H9 (cell line): ENCODE data around the gene ZFAND3. TPM values are rescaled to one million over a fixed set of nuclear protein-coding genes. Genes with fewer than 3 reads are reported as not detected.

Source experiments
- DNase-seq: peaks from one replicate; pipeline ENCODE4 v3.0.0-alpha.2; 2017
- H2AFZ ChIP-seq: one replicate; pipeline ENCODE4 v1.6.1; 2013; ENCODE audit warnings: mild to moderate bottlenecking, low read length, control low read depth, moderate library complexity
- H2AK5ac ChIP-seq: 2 replicates; pipeline ENCODE4 v1.6.1; 2013; ENCODE audit warnings: low read length, control low read depth, mixed read lengths; ENCODE audit not compliant: insufficient read length
- H2BK120ac ChIP-seq: one replicate; pipeline ENCODE4 v1.6.1; 2013; ENCODE audit warnings: low read depth, mild to moderate bottlenecking, low read length, control low read depth, inconsistent platforms; ENCODE audit not compliant: poor library complexity, severe bottlenecking
- H2BK12ac ChIP-seq: 2 replicates; pipeline ENCODE4 v1.6.1; 2013; ENCODE audit warnings: low read length, control low read depth, mixed read lengths, low read depth; ENCODE audit not compliant: insufficient read length
- H2BK15ac ChIP-seq: 2 replicates; pipeline ENCODE4 v1.6.1; 2013; ENCODE audit warnings: low read depth, low read length, control low read depth
- H2BK20ac ChIP-seq: one replicate; pipeline ENCODE4 v1.6.1; 2013; ENCODE audit warnings: low read depth, mild to moderate bottlenecking, low read length, control low read depth, inconsistent platforms; ENCODE audit not compliant: poor library complexity, severe bottlenecking
- H2BK5ac ChIP-seq: 2 replicates; pipeline ENCODE4 v1.6.1; 2013; ENCODE audit warnings: low read length, control low read depth, mixed read lengths; ENCODE audit not compliant: insufficient read length
- H3K14ac ChIP-seq: 2 replicates; pipeline ENCODE4 v1.6.1; 2013; ENCODE audit warnings: low read length, control low read depth; ENCODE audit not compliant: insufficient read depth
- H3K18ac ChIP-seq: 2 replicates; pipeline ENCODE4 v1.6.1; 2013; ENCODE audit warnings: low read depth, mild to moderate bottlenecking, mixed read lengths, low read length, control low read depth; ENCODE audit not compliant: insufficient read length
- H3K23ac ChIP-seq: 2 replicates; pipeline ENCODE4 v1.6.1; 2013; ENCODE audit warnings: low read length, control low read depth, mixed read lengths, low read depth; ENCODE audit not compliant: insufficient read length
- H3K23me2 ChIP-seq: 2 replicates; pipeline ENCODE4 v1.6.1; 2013; ENCODE audit warnings: low read depth, mild to moderate bottlenecking, mixed read lengths, low read length, control low read depth; ENCODE audit not compliant: insufficient read length, poor library complexity, severe bottlenecking
- H3K27ac ChIP-seq: 2 replicates; pipeline ENCODE4 v1.5.1; 2013; ENCODE audit warnings: low read length, control low read depth, mixed read lengths, low read depth; ENCODE audit not compliant: insufficient read length
- H3K27me3 ChIP-seq: 2 replicates; pipeline ENCODE4 v1.6.1; 2013; ENCODE audit warnings: low read length, control low read depth, inconsistent platforms; ENCODE audit not compliant: insufficient read depth
- H3K4ac ChIP-seq: 2 replicates; pipeline ENCODE4 v1.6.1; 2013; ENCODE audit warnings: low read depth, mild to moderate bottlenecking, control low read depth, inconsistent platforms, low read length, moderate library complexity
- H3K4me1 ChIP-seq: 2 replicates; pipeline ENCODE4 v1.6.1; 2013; ENCODE audit warnings: low read length, control low read depth, inconsistent platforms; ENCODE audit not compliant: insufficient read depth
- H3K4me2 ChIP-seq: 2 replicates; pipeline ENCODE4 v1.6.1; 2013; ENCODE audit warnings: low read length, control low read depth, mixed read lengths; ENCODE audit not compliant: insufficient read length, insufficient read depth
- H3K56ac ChIP-seq: 2 replicates; pipeline ENCODE4 v1.6.1; 2013; ENCODE audit warnings: low read depth, mild to moderate bottlenecking, mixed read lengths, low read length, control low read depth; ENCODE audit not compliant: insufficient read length
- H3K79me1 ChIP-seq: 2 replicates; pipeline ENCODE4 v1.6.1; 2013; ENCODE audit warnings: low read depth, mild to moderate bottlenecking, moderate library complexity, low read length, control low read depth, inconsistent platforms; ENCODE audit not compliant: insufficient read depth, poor library complexity, severe bottlenecking
- H3K79me2 ChIP-seq: 2 replicates; pipeline ENCODE4 v1.6.1; 2013; ENCODE audit warnings: low read length, control low read depth, inconsistent platforms; ENCODE audit not compliant: insufficient read depth
- H3K9ac ChIP-seq: 2 replicates; pipeline ENCODE4 v1.6.1; 2013; ENCODE audit warnings: low read length, control low read depth, mixed read lengths; ENCODE audit not compliant: insufficient read length; ENCODE audit errors: extremely low read depth
- H3K9me3 ChIP-seq: one replicate; pipeline ENCODE4 v1.6.1; 2013; ENCODE audit warnings: low read depth, low read length, inconsistent platforms; ENCODE audit not compliant: control insufficient read depth
- H3T11ph ChIP-seq: one replicate; pipeline ENCODE4 v1.6.1; 2013; ENCODE audit warnings: mild to moderate bottlenecking, low read length, control low read depth, inconsistent platforms
- H4K20me1 ChIP-seq: one replicate; pipeline ENCODE4 v1.6.1; 2013; ENCODE audit not compliant: control insufficient read depth, insufficient read length, insufficient read depth
- H4K5ac ChIP-seq: 2 replicates; pipeline ENCODE4 v1.6.1; 2013; ENCODE audit warnings: low read depth, mild to moderate bottlenecking, mixed read lengths, low read length, control low read depth; ENCODE audit not compliant: insufficient read length
- H4K8ac ChIP-seq: replicated peaks from 2 replicates; pipeline ENCODE4 v1.6.1; 2013; ENCODE audit warnings: low read length, control low read depth, mixed read lengths, low read depth; ENCODE audit not compliant: insufficient read length
- H4K91ac ChIP-seq: 2 replicates; pipeline ENCODE4 v1.6.1; 2013; ENCODE audit warnings: low read depth, mild to moderate bottlenecking, moderate library complexity, mixed read lengths, low read length, control low read depth; ENCODE audit not compliant: insufficient read length
- H3K27ac Mint-ChIP-seq, 3 experiments: 2 replicates in 2 of 3; 3 replicates in 1 of 3; pipeline ENCODE4 v1.8.0; 2020 to 2021; ENCODE audit warnings: mixed read lengths in 3 of 3, mild to moderate bottlenecking in 1 of 3, moderate library complexity in 1 of 3
- H3K27me3 Mint-ChIP-seq: 2 replicates; pipeline ENCODE4 v1.8.0; 2021; ENCODE audit warnings: low read depth, mild to moderate bottlenecking, moderate library complexity, mixed read lengths
- H3K36me3 Mint-ChIP-seq, 3 experiments: 2 replicates in 2 of 3; 3 replicates in 1 of 3; pipeline ENCODE4 v1.8.0; 2020 to 2021; ENCODE audit warnings: low read depth in 3 of 3, mixed read lengths in 3 of 3; ENCODE audit not compliant: insufficient read depth in 1 of 3
- H3K4me1 Mint-ChIP-seq, 2 experiments: 2 replicates each; pipeline ENCODE4 v1.8.0; 2020; ENCODE audit warnings: mixed read lengths in 2 of 2
- H3K4me3 Mint-ChIP-seq, 2 experiments: 2 replicates in 1 of 2; 3 replicates in 1 of 2; pipeline ENCODE4 v1.8.0; 2020 to 2021; ENCODE audit warnings: mild to moderate bottlenecking in 2 of 2, mixed read lengths in 2 of 2, moderate library complexity in 1 of 2
- H3K9me3 Mint-ChIP-seq, 2 experiments: 2 replicates in 1 of 2; 3 replicates in 1 of 2; pipeline ENCODE4 v1.8.0; 2020; ENCODE audit warnings: mild to moderate bottlenecking in 2 of 2, mixed read lengths in 2 of 2, moderate library complexity in 1 of 2
- WGBS: extraction: QIAGEN DNeasy Blood & Tissue Kit; methylation state at CpG from one replicate; pipeline ENCODE4 v1.1.7; 2013; ENCODE audit warnings: missing lambda C conversion rate, low lambda C conversion rate, mixed read lengths; ENCODE audit not compliant: insufficient read length; ENCODE audit errors: extremely low coverage; 5-methylcytosine and 5-hydroxymethylcytosine counted together
- total RNA-seq: library from RNA; stranded (reverse); gene quantifications from 2 replicates; pipeline ENCODE4 v1.2.1, GENCODE V29; 2021
- TF ChIP-seq, protein P1 (sequence below): fragments of 200-600 bp; sonication (generic); conservative IDR thresholded peaks from 3 replicates; pipeline ENCODE4 v1.8.0; 2021; ENCODE audit warnings: antibody characterized with exemption, mild to moderate bottlenecking

Gene ZFAND3
- total RNA-seq, 1 experiment from 2014 or later = 57.7 TPM

DNA sequence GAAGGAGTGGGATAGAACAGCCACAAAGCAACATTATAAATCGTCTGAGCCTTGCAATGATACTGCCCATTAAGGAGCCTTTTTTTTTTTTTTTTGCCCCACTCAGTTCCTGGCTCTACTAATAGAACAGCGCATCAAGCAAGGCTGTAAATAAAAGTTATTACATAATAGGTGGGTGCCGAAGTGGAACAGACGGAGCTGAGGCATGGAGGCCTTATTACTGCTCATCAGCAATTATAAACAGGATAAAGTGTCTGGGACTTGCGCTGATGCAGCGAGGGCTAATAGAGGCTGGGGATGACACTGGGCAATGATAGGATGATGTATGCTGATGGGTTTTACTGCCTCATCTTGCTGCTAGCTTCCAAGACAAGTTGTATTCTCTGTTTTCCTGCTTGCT is 272.1 kb downstream of the ZFAND3 start:
- Histone ChIP-seq H3K9me3 (no peaks in the 10 kb centered on the region), H3K27ac (no peak overlapping the region), H3K23ac (no peak overlapping the region), H4K5ac (no peak overlapping the region), H3K4me2 (no peak overlapping the region), H3K18ac (no peak overlapping the region), H3K27me3 (no peaks in the 10 kb centered on the region), H4K8ac (no peak overlapping the region), H3K4ac (no peak overlapping the region), H2BK20ac (no peak overlapping the region), H3K79me1 (no peaks in the 10 kb centered on the region), H3K14ac (no peak overlapping the region), H3K4me1 (no peaks in the 10 kb centered on the region), H3T11ph (no peak overlapping the region), H2BK12ac (no peak overlapping the region), H3K79me2 (no peaks in the 10 kb centered on the region), H4K20me1 (no peaks in the 10 kb centered on the region), H4K91ac (no peak overlapping the region), H3K56ac (no peak overlapping the region), H2AFZ (no peak overlapping the region), H3K23me2 (no peaks in the 10 kb centered on the region), H2BK5ac (no peak overlapping the region), H2BK120ac (no peak overlapping the region), H2AK5ac (no peak overlapping the region), H3K9ac (no peak overlapping the region), H2BK15ac (no peak overlapping the region)
- H3K36me3 Mint-ChIP-seq = 0 out of 7 replicates have a peak, but pooled peaks cover 0 to 2% (median 0%) of the 10 kb centered on the region in 3 experiments
- no peak for DNase-seq
- no peak overlapping the region for H3K27ac Mint-ChIP-seq
- TF ChIP-seq, protein P1, sequence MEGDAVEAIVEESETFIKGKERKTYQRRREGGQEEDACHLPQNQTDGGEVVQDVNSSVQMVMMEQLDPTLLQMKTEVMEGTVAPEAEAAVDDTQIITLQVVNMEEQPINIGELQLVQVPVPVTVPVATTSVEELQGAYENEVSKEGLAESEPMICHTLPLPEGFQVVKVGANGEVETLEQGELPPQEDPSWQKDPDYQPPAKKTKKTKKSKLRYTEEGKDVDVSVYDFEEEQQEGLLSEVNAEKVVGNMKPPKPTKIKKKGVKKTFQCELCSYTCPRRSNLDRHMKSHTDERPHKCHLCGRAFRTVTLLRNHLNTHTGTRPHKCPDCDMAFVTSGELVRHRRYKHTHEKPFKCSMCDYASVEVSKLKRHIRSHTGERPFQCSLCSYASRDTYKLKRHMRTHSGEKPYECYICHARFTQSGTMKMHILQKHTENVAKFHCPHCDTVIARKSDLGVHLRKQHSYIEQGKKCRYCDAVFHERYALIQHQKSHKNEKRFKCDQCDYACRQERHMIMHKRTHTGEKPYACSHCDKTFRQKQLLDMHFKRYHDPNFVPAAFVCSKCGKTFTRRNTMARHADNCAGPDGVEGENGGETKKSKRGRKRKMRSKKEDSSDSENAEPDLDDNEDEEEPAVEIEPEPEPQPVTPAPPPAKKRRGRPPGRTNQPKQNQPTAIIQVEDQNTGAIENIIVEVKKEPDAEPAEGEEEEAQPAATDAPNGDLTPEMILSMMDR = no peak
- H3K9me3 Mint-ChIP-seq = no peaks in the 10 kb centered on the region
- no CpG with 5 or more reads among the region's 6 CpGs for WGBS
- no peaks in the 10 kb centered on the region for H3K27me3 Mint-ChIP-seq
- peaks cover 4 to 10% of the 10 kb centered on the region in 2 experiments for H3K4me1 Mint-ChIP-seq
- H3K4me3 Mint-ChIP-seq = no peak overlapping the region
